T-helper 2 cell (primary cell): ENCODE data around the gene EDRF1.
A peak's percentile ranks its signal among the peaks of the same experiment; 100 is the strongest.
"Not testable (repeated sequence)": the region's sequence is repeated elsewhere in the genome, so short reads cannot be mapped to it uniquely, and the experiment has no call there.

Experiments
- DNase-seq, 5 experiments: peaks; one replicate each; pipeline versions ENCODE4 v3.0.0 to v3.0.0-alpha.2; 2012 to 2022

The EDRF1 gene

GRCh38 chr10:125709553-125710474 is 9.7 kb upstream of the EDRF1 start:
- DNase-seq, result peak in 1 of 5 experiments; percentile 59

- DNase-seq, result peak in 1 of 5 experiments; percentile 35
Observed at GRCh38 chr10:125711110-125711750, 8.3 kb upstream of the EDRF1 start.

- DNase-seq, result not testable (repeated sequence)
Observed at GRCh38 chr10:125714728-125715127, 4.8 kb upstream of the EDRF1 start.

- peak in 1 of 5 experiments; percentile 30 for DNase-seq
Observed at GRCh38 chr10:125720002-125720382, 483 bp downstream of the EDRF1 start.

GRCh38 chr10:125721035-125721434 is 1.5 kb downstream of the EDRF1 start:
- DNase-seq, result no peak

- no peak for DNase-seq
Observed at GRCh38 chr10:125722811-125723210, 3.3 kb downstream of the EDRF1 start.

- no peak for DNase-seq
Observed at GRCh38 chr10:125726914-125727313, 7.4 kb downstream of the EDRF1 start.

- no peak for DNase-seq
Observed at GRCh38 chr10:125727436-125727835, 7.9 kb downstream of the EDRF1 start.

- no peak for DNase-seq
Observed at GRCh38 chr10:125734148-125734547, 14.6 kb downstream of the EDRF1 start.

- DNase-seq, result no peak
Observed at GRCh38 chr10:125734823-125735222, 15.3 kb downstream of the EDRF1 start.

GRCh38 chr10:125738206-125738605 is 18.7 kb downstream of the EDRF1 start:
- no peak for DNase-seq

GRCh38 chr10:125739994-125740679 is 20.6 kb downstream of the EDRF1 start:
- no peak for DNase-seq

GRCh38 chr10:125742465-125742864 is 23.0 kb downstream of the EDRF1 start:
- no peak for DNase-seq

GRCh38 chr10:125744909-125745308 is 25.4 kb downstream of the EDRF1 start:
- no peak for DNase-seq

GRCh38 chr10:125747417-125747816 is 27.9 kb downstream of the EDRF1 start:
- no peak for DNase-seq

GRCh38 chr10:125756196-125756595 is 36.7 kb downstream of the EDRF1 start:
- DNase-seq, result no peak

- DNase-seq, result no peak
Observed at GRCh38 chr10:125756853-125757487, 37.5 kb downstream of the EDRF1 start.

- DNase-seq, result no peak
Observed at GRCh38 chr10:125757742-125758141, 38.2 kb downstream of the EDRF1 start.

- DNase-seq, result no peak
Observed at GRCh38 chr10:125761961-125762360, 42.5 kb downstream of the EDRF1 start.

GRCh38 chr10:125762692-125763648 is 43.5 kb downstream of the EDRF1 start:
- DNase-seq, result no peak

- DNase-seq, result no peak
Observed at GRCh38 chr10:125765835-125766234, 46.3 kb downstream of the EDRF1 start.

- DNase-seq, result no peak
Observed at GRCh38 chr10:125766511-125766910, 47.0 kb downstream of the EDRF1 start.
